Loucy (cell line): ENCODE measurements around the gene PDIK1L.

Source experiments
- CTCF ChIP-seq: fragments of 200-600 bp; sonication (generic); conservative IDR thresholded peaks from 2 replicates; pipeline ENCODE4 v1.5.1; 2014; ENCODE audit warnings: mild to moderate bottlenecking, antibody characterized with exemption, low read length
- EZH2phosphoT487 ChIP-seq: fragments of 200-600 bp; IDR thresholded peaks from 2 replicates; pipeline ENCODE4 v1.6.1; 2018; ENCODE audit warnings: antibody characterized with exemption, mild to moderate bottlenecking, moderate library complexity, borderline replicate concordance

DNA sequence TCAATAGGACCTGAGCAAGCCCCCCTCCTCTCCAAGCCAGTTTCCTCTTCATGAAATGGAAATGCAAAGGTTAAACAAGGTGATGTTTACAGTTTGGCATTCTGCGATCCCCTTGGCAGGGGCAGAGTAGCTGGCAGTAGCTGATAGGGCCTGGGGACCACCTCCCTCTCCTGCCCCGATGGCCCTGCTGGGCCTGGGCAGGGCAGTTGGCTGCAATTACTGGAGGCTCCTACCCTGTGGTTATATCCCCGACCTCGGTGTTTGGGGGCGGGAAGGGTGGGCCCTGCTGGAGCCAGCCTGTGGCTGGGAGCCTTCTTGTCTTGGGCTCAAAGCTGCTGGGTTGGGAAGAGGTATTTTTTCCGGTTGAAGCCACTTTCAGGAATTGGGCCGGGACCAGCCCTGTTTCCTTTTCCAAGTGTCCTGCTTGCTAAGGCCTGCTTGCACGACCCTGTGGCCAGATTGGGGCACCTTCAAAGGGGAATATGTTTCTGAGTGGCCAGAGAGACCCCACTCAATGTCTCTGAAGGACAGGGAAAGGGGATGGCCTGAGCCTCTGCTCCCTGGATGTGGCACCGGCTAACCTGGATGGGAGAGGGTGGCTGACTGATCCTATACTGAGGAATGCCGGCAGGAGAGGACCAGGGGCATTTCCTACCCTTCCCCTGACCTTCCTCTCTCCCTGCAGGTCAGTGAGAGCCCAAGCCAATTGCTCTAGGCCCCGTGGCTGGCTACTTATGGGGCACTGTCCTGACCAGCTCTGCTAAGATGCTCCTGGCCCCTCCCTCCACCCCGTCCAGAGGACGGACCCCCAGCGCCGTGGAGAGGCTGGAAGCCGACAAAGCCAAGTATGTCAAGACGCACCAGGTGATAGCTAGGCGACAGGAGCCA lies 49.1 kb downstream of the PDIK1L start:
- TF ChIP-seq CTCF (no peak), EZH2phosphoT487 (no peak)
